A549 (cell line): ENCODE results near the gene NOS2. TPM values are rescaled to one million over a fixed set of nuclear protein-coding genes. Genes with fewer than 3 reads are reported as not detected.

Source experiments
- ATAC-seq, 2 experiments: fragments of 200-7000 bp in 1 of 2; fragments of >200 bp in 1 of 2; cut with Nextera tagmentation in 1 of 2; cut with Tn5 transposase in 1 of 2; 3 replicates each; pipeline versions ENCODE4 v1.8.0 to v1.9.1; 2018 to 2020; ENCODE audit warnings: mild to moderate bottlenecking in 1 of 2, moderate library complexity in 1 of 2
- CTCF ChIA-PET: fragments of 300-600 bp; sonication (Branson Sonifier 250); formaldehyde crosslinking; extraction: SDS; loops from one replicate; lab custom pipeline; 2021; ENCODE audit warnings: antibody characterized with exemption, inconsistent platforms; lab: Yijun Ruan, JAX
- POLR2A ChIA-PET: fragments of 350-600 bp; formaldehyde crosslinking; extraction: SDS; loops from one replicate; lab custom pipeline; 2021; ENCODE audit warnings: antibody characterized with exemption, inconsistent platforms; lab: Yijun Ruan, JAX
- DNase-seq, 2 experiments: peaks; one replicate each; pipeline versions ENCODE4 v3.0.0 to v3.0.0-alpha.2; 2011 to 2016; ENCODE audit warnings: low read depth in 1 of 2, low spot score in 1 of 2
- FAIRE-seq: peaks from 2 replicates; lab custom pipeline; 2011; peaks lifted over from hg19 to GRCh38; lab: Jason Lieb, UNC
- H3K27ac ChIP-seq, 2 experiments: fragments of >200 bp; sonication (Bioruptor Twin); formaldehyde crosslinking; 3 replicates each; pipeline ENCODE4 v1.5.1; 2016 to 2017
- H3K4me1 ChIP-seq: fragments of >200 bp; sonication (Bioruptor Twin); formaldehyde crosslinking; 3 replicates; pipeline ENCODE4 v1.6.1; 2016
- H3K4me2 ChIP-seq: fragments of >200 bp; sonication (Bioruptor Twin); formaldehyde crosslinking; 3 replicates; pipeline ENCODE4 v1.6.1; 2016
- H3K4me3 ChIP-seq: fragments of >200 bp; sonication (Bioruptor Twin); formaldehyde crosslinking; 3 replicates; pipeline ENCODE4 v1.5.1; 2016
- H3K9me3 ChIP-seq: fragments of >200 bp; sonication (Bioruptor Twin); formaldehyde crosslinking; 3 replicates; pipeline ENCODE4 v1.6.1; 2016
- BCL3 ChIP-seq: fragments of >200 bp; sonication (Bioruptor Twin); formaldehyde crosslinking; IDR thresholded peaks from 3 replicates; pipeline ENCODE4 v1.6.1; 2016
- CEBPB ChIP-seq, 2 experiments: fragments of >200 bp in 1 of 2; sonication (Bioruptor Twin) in 1 of 2; formaldehyde crosslinking in 1 of 2; IDR thresholded peaks; 2 replicates each; pipeline ENCODE4 v1.6.1; 2012 to 2016
- E2F6 ChIP-seq: IDR thresholded peaks from 2 replicates; pipeline ENCODE4 v1.6.1; 2012; ENCODE audit warnings: low read depth, borderline replicate concordance
- ELK1 ChIP-seq: fragments of 150-350 bp; IDR thresholded peaks from 2 replicates; pipeline ENCODE4 v1.6.1; 2014; ENCODE audit warnings: low read depth, mild to moderate bottlenecking, low read length
- ESRRA ChIP-seq: fragments of 150-350 bp; IDR thresholded peaks from 2 replicates; pipeline ENCODE4 v1.6.1; 2014; ENCODE audit warnings: mild to moderate bottlenecking, low read length, borderline replicate concordance
- FOSB ChIP-seq: fragments of 250-450 bp; sonication (Bioruptor Pico); IDR thresholded peaks from 2 replicates; pipeline ENCODE4 v1.5.0; 2020; ENCODE audit warnings: mild to moderate bottlenecking, moderate library complexity
- FOSL2 ChIP-seq, 2 experiments: fragments of 450-650 bp in 1 of 2; fragments of >200 bp in 1 of 2; sonication (Bioruptor Twin) in 1 of 2; formaldehyde crosslinking; IDR thresholded peaks; 2 replicates each; pipeline versions ENCODE4 v1.5.0 to v1.6.1; 2016 to 2020; ENCODE audit warnings: mild to moderate bottlenecking in 1 of 2, moderate library complexity in 1 of 2
- HDAC2 ChIP-seq: fragments of 200-600 bp; sonication (generic); IDR thresholded peaks from 2 replicates; pipeline ENCODE4 v1.6.1; 2016
- HES2 ChIP-seq: fragments of >200 bp; sonication (Bioruptor Twin); formaldehyde crosslinking; IDR thresholded peaks from 2 replicates; pipeline ENCODE4 v1.6.1; 2016
- HEYL ChIP-seq: fragments of 250-450 bp; sonication (Bioruptor Pico); IDR thresholded peaks from 2 replicates; pipeline ENCODE4 v1.8.0; 2021; ENCODE audit warnings: mild to moderate bottlenecking, moderate library complexity
- HOXA7 ChIP-seq: fragments of 250-450 bp; sonication (Bioruptor Pico); IDR thresholded peaks from 2 replicates; pipeline ENCODE4 v1.5.0; 2020; ENCODE audit warnings: mild to moderate bottlenecking, moderate library complexity
- HOXB5 ChIP-seq: fragments of 250-450 bp; sonication (Bioruptor Pico); IDR thresholded peaks from 2 replicates; pipeline ENCODE4 v1.5.0; 2020; ENCODE audit warnings: mild to moderate bottlenecking, moderate library complexity
- JUN ChIP-seq, 2 experiments: fragments of >200 bp; sonication (Bioruptor Twin); formaldehyde crosslinking; IDR thresholded peaks; 2 replicates in 1 of 2; 3 replicates in 1 of 2; pipeline ENCODE4 v1.6.1; 2016 to 2017
- JUNB ChIP-seq: fragments of >200 bp; sonication (Bioruptor Twin); formaldehyde crosslinking; IDR thresholded peaks from 2 replicates; pipeline ENCODE4 v1.6.1; 2016
- KDM5A ChIP-seq: fragments of 200-600 bp; sonication (generic); IDR thresholded peaks from 2 replicates; pipeline ENCODE4 v1.6.1; 2016; ENCODE audit warnings: antibody characterized with exemption, mild to moderate bottlenecking
- MAFK ChIP-seq: fragments of 450-650 bp; IDR thresholded peaks from 2 replicates; pipeline ENCODE4 v1.6.1; 2014; ENCODE audit not compliant: partially characterized antibody
- MAX ChIP-seq: IDR thresholded peaks from 2 replicates; pipeline ENCODE4 v1.6.1; 2012
- NPAS2 ChIP-seq: fragments of 250-450 bp; sonication (Bioruptor Pico); IDR thresholded peaks from 2 replicates; pipeline ENCODE4 v1.8.0; 2022; ENCODE audit warnings: mild to moderate bottlenecking, moderate library complexity, borderline replicate concordance
- NR3C1 ChIP-seq: fragments of >200 bp; sonication (Bioruptor Twin); formaldehyde crosslinking; IDR thresholded peaks from 3 replicates; pipeline ENCODE4 v1.6.1; 2017
- PBX3 ChIP-seq: IDR thresholded peaks from 2 replicates; pipeline ENCODE4 v1.6.1; 2012
- RAD21 ChIP-seq, 2 experiments: fragments of >200 bp in 1 of 2; sonication (Bioruptor Twin) in 1 of 2; formaldehyde crosslinking in 1 of 2; IDR thresholded peaks in 1 of 2; conservative IDR thresholded peaks in 1 of 2; 2 replicates in 1 of 2; 3 replicates in 1 of 2; pipeline ENCODE4 v1.6.1; 2012 to 2018; ENCODE audit warnings: inconsistent platforms in 1 of 2
- RFX5 ChIP-seq: fragments of 450-650 bp; IDR thresholded peaks from 2 replicates; pipeline ENCODE4 v1.7.1; 2014; ENCODE audit warnings: antibody characterized with exemption, mild to moderate bottlenecking, moderate library complexity
- RNF2 ChIP-seq: fragments of 200-600 bp; sonication (generic); IDR thresholded peaks from 2 replicates; pipeline ENCODE4 v1.6.1; 2016; ENCODE audit warnings: low read depth, mild to moderate bottlenecking, antibody characterized with exemption, moderate library complexity, borderline replicate concordance
- TFCP2L1 ChIP-seq: fragments of 250-450 bp; sonication (Bioruptor Pico); IDR thresholded peaks from 2 replicates; pipeline ENCODE4 v1.5.0; 2021; ENCODE audit warnings: mild to moderate bottlenecking
- USF2 ChIP-seq: fragments of 450-650 bp; IDR thresholded peaks from 2 replicates; pipeline ENCODE4 v1.6.1; 2014; ENCODE audit warnings: antibody characterized with exemption
- ZC3H11A ChIP-seq: fragments of 450-650 bp; IDR thresholded peaks from 2 replicates; pipeline ENCODE4 v1.6.1; 2014; ENCODE audit warnings: antibody characterized with exemption, mild to moderate bottlenecking
- ZFP36 ChIP-seq: fragments of 450-650 bp; IDR thresholded peaks from 2 replicates; pipeline ENCODE4 v1.6.1; 2014; ENCODE audit warnings: borderline replicate concordance; ENCODE audit not compliant: partially characterized antibody
- WGBS: methylation state at CpG from one replicate; pipeline ENCODE4 v1.1.6; 2017; ENCODE audit errors: missing lambda C conversion rate; 5-methylcytosine and 5-hydroxymethylcytosine counted together
- polyA plus RNA-seq, 4 experiments: library from polyadenylated mRNA; depleted of rRNA in 3 of 4; stranded (reverse); fragments of >200 nt; fragmentation: RNase III in 1 of 4; extraction: RNeasy Plus Mini Kit Qiagen cat#74134 plus additional on column Dnase treatment in 1 of 4; gene quantifications; 2 replicates in 3 of 4; 3 replicates in 1 of 4; pipeline ENCODE4 v1.2.3, GENCODE V29; 2011 to 2017

NOS2 gene
- polyA plus RNA-seq, 2 of the 4 experiments (the other 2 are of a cell fraction) = 0.08 to 0.17 TPM

- TF ChIP-seq JUNB (no peak), RAD21 (conservative IDR thresholded peaks at IDR 0.05 in 1 of 2, IDR thresholded peaks at IDR 0.05 in 1 of 2) (no peak), ZFP36 (no peak), PBX3 (no peak)
- TF ChIP-seq, all 56 proteins: peak for 0
- DNase-seq (no peak), ATAC-seq (no peak), FAIRE-seq (no peak)
- POLR2A ChIA-PET = no interaction called here
- Histone ChIP-seq H3K4me1 (no peaks in the 10 kb centered on the region), H3K4me3 (no peak overlapping the region), H3K27ac (no peak overlapping the region), H3K9me3 (no peaks in the 10 kb centered on the region), H3K4me2 (no peak overlapping the region)
- WGBS = 34% methylated on average over 11 of the region's 11 CpGs
- CTCF ChIA-PET = interaction anchor here (0.6 to 7.1 kb wide), 8 partner anchors 8 to 117 kb away, joined by 3 to 117 read pairs (median 6); no protein-coding TSS in a partner anchor
Observed at GRCh38 chr17:27768858-27769410, 31.4 kb downstream of the NOS2 start.

- DNase-seq = no peak
- FAIRE-seq = no peak
- 35% methylated on average over 12 of the region's 12 CpGs for WGBS
- no peak overlapping the region for H3K27ac ChIP-seq
- POLR2A ChIA-PET = no interaction called here
- TF ChIP-seq ZC3H11A (no peak), RNF2 (no peak), MAFK (no peak), JUN (IDR thresholded peaks at IDR 0.05) (no peak), E2F6 (no peak), RFX5 (no peak), ESRRA (no peak), NPAS2 (CRISPR knock-in tag) (no peak), RAD21 (conservative IDR thresholded peaks at IDR 0.05 in 1 of 2, IDR thresholded peaks at IDR 0.05 in 1 of 2) (no peak), HOXA7 (CRISPR knock-in tag) (no peak), ZFP36 (no peak), KDM5A (no peak), TFCP2L1 (CRISPR knock-in tag) (no peak), USF2 (no peak), FOSL2 (IDR thresholded peaks at IDR 0.05) (no peak), FOSL2 (CRISPR knock-in tag; IDR thresholded peaks at IDR 0.05) (no peak), HOXB5 (CRISPR knock-in tag) (no peak)
- TF ChIP-seq, all 56 proteins: peak for 0
- no peaks in the 10 kb centered on the region for H3K9me3 ChIP-seq
- ATAC-seq = no peak
- H3K4me1 ChIP-seq = no peaks in the 10 kb centered on the region
- H3K4me3 ChIP-seq = no peak overlapping the region
- CTCF ChIA-PET = interaction anchor here (0.9 to 6.9 kb wide), 4 partner anchors 10 to 116 kb away, joined by 4 to 59 read pairs (median 12); no protein-coding TSS in a partner anchor
- no peak overlapping the region for H3K4me2 ChIP-seq
Observed at GRCh38 chr17:27766438-27766837, 33.9 kb downstream of the NOS2 start.

- Histone ChIP-seq H3K27ac (no peak overlapping the region), H3K9me3 (no peaks in the 10 kb centered on the region), H3K4me2 (no peak overlapping the region), H3K4me1 (no peaks in the 10 kb centered on the region), H3K4me3 (no peak overlapping the region)
- ChIA-PET CTCF (interaction anchor here (0.9 to 2.2 kb wide), 4 partner anchors 9 to 115 kb away, joined by 3 to 12 read pairs (median 7); no protein-coding TSS in a partner anchor), POLR2A (no interaction called here)
- ATAC-seq = no peak
- 53% methylated on average over 5 of the region's 9 CpGs for WGBS
- DNase-seq = no peak
- FAIRE-seq = no peak
- TF ChIP-seq RFX5 (no peak), ELK1 (no peak), HEYL (no peak), CEBPB (IDR thresholded peaks at IDR 0.05) (no peak), HDAC2 (no peak), HES2 (no peak), KDM5A (no peak), NR3C1 (no peak), MAX (no peak), FOSB (no peak), E2F6 (no peak), NPAS2 (CRISPR knock-in tag) (no peak), BCL3 (no peak)
Observed at GRCh38 chr17:27765353-27765752, 35.0 kb downstream of the NOS2 start.
